ENCODE data around the gene CLPTM1L. TPM values are rescaled to one million over a fixed set of nuclear protein-coding genes. Genes with fewer than 3 reads are reported as not detected.

Gene CLPTM1L
- polyA plus RNA-seq, 3 donors, result 129 to 144 (median 143) TPM

DNA sequence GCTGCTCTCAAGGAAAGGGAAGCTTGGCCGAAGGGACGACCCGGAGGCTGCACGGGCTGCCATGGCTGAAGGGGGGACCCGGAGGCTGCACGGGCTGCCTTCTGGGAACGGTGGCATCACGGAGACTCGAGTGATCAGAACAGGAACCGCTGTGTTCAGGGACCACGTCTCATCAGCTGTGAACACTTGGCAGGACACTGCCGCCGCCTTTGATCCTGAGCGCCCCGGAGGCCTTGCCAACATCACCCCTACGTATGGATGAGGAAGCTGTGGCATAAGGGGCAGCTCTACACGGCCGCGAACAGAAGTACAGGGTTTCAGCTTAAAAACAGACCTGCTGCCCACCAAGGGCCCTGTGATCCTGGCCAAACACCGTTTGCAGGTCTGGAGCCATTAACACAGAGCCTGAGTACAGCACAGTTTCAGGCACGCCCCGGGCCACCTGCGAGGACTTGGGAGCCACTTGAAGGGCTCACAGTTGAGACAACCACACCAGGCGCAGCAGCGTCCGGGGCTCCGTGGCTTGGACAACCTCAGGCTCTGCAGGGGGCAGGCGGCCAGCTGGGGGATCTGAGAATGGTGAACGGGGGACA, 26.1 kb downstream of the CLPTM1L start:
- no peak for DNase-seq

DNA sequence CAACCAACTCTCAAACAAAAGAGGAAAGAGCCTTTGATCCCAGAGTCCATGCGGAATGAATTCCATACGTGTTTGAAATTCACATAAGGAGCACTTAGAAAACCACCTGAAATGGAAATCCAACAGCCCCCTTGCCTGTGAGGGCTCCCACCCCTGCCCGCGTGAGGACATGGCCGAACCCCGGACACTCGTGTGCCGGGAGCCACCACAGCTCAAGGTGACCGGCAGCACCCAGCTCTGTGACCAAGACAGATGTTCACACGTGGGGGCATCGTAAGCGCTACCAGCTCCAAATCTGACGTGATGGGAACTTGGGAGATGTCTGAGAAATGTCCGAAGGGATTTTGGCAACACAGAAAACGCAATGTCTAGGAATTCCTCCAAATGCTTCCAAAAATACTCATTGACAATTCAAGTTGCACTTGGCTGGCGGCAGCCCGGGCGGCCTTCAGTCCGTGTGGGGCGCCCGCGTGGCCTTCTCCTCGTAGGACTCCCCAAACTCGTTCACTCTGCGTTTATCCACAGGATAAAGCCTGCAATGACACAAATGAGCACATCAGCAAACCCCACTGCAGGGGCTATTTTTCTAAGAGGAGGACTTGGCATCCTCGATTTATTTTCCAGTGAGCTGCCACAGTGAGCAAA, 26.9 kb downstream of the CLPTM1L start:
- DNase-seq, result no peak

- DNase-seq, result no peak
These were observed 28.1 kb downstream of the CLPTM1L start for GRCh38 chr5:1316588-1317340.

DNA sequence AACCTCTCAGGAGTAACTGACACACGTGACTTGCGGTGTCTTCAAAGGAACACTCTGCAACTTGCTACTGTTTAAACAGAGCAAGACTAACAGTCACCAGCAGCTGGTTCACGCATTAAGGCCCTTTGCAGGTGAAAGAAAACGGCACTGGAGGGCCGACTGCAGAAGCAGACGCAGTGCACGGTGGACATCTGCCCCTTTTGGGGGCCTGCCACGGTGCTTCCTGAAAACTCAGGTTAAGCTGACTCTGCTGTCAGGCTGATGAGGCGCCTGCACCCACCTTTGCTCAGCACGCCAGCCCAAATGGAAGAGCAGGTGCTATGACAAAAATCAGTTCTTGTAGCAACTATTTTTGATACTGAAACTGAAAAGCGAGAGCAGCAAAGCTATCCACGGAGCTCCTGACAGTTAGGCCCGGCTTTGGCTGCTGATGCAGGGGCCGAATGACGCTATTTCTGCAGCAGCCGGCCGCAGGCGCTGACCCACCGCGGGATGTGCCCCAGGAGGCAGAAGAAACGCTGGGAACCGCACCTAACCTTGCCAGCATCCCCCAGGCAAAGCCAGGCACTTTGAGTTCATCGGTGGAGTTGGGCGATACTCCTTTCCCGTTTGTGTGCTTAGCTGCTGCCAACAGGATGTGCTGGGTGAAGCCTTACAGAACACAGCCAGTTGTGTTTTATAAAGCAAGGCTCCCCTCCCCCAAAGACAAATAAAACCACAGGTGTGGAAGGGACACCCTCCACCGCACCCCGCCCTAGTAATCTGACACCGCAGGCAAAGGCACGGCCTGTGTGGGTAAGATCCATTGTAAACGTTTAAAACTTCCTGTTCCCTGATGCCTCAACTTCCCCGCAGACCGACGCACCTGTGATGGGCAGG, 29.0 kb downstream of the CLPTM1L start:
- DNase-seq, result peak; percentile 62

DNA sequence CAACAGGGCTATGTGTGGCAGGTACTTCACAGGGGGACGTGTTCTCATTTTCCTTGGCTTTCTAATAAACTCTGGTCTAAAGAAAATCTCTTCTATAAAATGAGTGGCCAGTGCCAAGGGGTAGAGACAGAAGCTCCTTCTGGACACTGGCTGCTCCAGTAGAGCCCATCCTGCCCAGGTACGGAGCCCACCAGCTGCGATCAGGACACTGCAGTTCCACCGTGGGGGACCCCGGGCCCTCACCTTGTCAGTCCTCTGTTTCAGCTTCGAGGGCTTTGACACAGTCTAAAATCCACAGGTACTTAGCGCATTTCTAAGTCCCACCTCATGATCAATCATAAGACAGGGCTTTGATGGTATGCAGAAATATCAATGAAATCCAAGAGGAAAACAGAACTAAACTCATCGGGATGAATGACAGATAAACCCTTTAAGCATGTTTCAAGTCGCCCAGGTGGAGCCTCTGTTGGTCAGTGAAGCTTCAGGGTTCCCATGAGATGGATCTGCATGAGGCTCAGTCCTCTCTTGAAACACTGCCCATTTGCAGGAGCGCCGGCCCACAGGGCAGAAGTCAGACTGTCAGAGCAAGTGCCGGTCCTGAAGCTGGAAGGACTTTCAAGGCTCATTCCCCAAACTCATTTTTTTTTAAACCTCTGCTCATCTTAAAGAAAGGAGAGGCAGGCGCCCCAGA, 29.7 kb downstream of the CLPTM1L start:
- DNase-seq, result no peak

- no peak for DNase-seq
These were observed 30.3 kb downstream of the CLPTM1L start for GRCh38 chr5:1314564-1314982.

GRCh38 chr5:1312993-1313833, 31.7 kb downstream of the CLPTM1L start:
- no peak for DNase-seq

GRCh38 chr5:1312206-1312605, 32.7 kb downstream of the CLPTM1L start:
- DNase-seq, result no peak

- DNase-seq, result no peak
These were observed 33.4 kb downstream of the CLPTM1L start for GRCh38 chr5:1311439-1312055.

DNA sequence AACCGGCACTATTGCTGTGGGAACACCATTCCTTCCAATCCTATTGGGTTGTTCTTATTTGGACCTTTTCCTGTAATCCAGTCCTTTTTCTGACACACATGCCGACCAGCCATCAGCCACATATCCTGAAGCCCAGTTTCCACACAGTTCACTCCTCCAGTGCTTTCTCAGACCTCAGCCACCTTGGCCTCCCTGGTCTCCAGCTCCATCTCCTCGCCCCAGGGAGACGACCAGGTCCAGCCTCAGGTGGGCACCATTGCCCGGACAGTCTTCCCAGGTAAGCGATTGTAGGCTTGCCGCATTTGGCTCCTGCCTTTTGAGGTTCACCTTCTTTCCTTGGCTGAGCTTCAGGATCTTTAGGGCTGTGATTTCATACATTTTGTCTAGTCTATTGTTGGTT, 34.8 kb downstream of the CLPTM1L start:
- DNase-seq, result no peak

DNA sequence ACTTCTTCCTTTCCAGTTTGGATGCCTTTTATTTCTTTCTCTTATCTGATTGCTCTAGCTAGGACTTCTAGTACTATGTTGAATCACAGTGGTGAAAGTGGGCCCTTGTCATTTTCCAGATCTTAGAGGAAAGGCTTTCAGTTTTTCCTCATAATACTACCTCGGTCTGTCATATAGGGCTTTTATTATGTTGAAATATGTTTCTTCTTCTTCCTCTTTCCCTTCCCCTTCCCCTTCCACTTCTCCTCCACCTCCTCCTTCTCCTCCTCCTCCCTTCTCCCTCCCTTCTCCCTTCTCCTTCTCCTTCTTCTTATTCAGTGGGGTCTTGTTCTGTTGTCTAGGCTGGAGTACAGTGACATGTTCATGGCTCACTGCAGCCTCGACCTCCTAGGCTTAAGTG, 40.9 kb downstream of the CLPTM1L start:
- no peak for DNase-seq

- no peak for DNase-seq
These were observed 42.6 kb downstream of the CLPTM1L start for GRCh38 chr5:1302258-1302657.

GRCh38 chr5:1300581-1301083, 44.3 kb downstream of the CLPTM1L start:
- DNase-seq, result no peak

- DNase-seq, result no peak
These were observed 44.9 kb downstream of the CLPTM1L start for GRCh38 chr5:1299961-1300360.

DNA sequence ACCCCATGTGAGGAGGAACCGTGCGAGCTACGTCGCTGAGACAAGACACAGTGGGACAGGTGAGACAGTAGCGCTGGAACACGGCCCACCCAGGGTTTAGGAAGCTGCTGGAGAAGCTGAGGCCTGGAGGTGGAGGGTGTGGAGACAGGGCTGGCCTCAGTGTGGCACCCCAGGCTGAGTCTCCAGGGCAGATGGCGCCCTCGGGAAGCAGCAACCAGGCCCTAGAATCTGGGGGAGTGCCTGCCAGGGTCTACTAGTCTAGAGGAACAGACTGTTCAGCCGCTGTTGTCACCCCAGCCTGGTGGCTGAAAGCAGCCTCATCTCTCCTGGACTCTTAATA, 45.4 kb downstream of the CLPTM1L start:
- no peak for DNase-seq

DNA sequence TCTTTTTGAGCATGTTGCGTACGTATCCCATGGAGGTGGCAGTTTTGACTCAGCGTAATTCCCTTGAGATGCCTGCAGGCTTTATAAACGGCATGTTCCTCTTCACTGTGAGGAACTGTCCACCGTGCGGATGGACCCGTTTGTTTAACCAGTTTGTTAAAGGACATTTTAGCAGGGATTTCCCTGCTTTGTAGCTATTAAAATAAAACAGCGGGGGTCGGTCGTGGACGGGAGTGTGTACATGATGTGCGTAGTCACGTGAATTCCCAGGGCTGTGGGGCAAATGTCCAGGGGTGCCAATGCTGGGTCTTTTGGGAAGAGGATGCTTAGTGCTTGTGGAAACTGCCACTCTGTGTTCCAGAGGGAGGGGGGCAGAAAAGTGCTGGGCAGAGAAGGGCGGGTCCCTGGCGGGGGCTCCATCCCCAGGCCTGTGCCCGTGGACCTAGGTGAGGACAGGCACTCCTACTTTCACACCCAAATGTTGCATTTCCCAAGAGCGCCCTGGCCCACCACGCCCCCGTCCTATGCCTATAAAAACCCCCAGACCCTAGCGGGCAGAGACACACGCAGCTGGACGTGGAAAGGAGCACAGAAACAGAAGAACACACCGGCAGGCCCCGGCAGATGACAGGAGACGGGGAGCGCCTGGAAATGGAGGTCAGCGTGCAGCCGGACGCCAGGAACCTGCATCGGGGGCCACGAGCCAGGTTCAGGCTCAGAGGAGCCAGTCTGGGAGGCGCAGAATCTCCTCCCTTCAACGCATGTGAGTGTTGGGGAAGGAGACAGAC, 46.0 kb downstream of the CLPTM1L start:
- no peak for DNase-seq

GRCh38 chr5:1298067-1298551, 46.8 kb downstream of the CLPTM1L start:
- no peak for DNase-seq

GRCh38 chr5:1297243-1297642, 47.7 kb downstream of the CLPTM1L start:
- DNase-seq, result no peak

- no peak for DNase-seq
These were observed 49.3 kb downstream of the CLPTM1L start for GRCh38 chr5:1295650-1296037.
